GM21526 (cell line): Measurements from ENCODE around the gene SEMA5A.
"Not testable (repeated sequence)": the region's sequence is repeated elsewhere in the genome, so short reads cannot be mapped to it uniquely, and the experiment has no call there.

ENCODE experiments used
- ATAC-seq: cut with Tn5 transposase; IDR thresholded peaks from one replicate; pipeline ENCODE4 v1.9.1; 2021; ENCODE audit warnings: moderate library complexity; ENCODE audit not compliant: unreplicated experiment, low FRiP score

The SEMA5A gene

GRCh38 chr5:9408964-9409363, 136.9 kb downstream of the SEMA5A start:
- ATAC-seq, result no peak

GRCh38 chr5:9405196-9405754, 140.6 kb downstream of the SEMA5A start:
- peak; percentile 83 for ATAC-seq

- ATAC-seq, result no peak
Observed at GRCh38 chr5:9401786-9402472, 143.9 kb downstream of the SEMA5A start.

GRCh38 chr5:9399783-9400182, 146.1 kb downstream of the SEMA5A start:
- not testable (repeated sequence) for ATAC-seq

- ATAC-seq, result no peak
Observed at GRCh38 chr5:9399094-9399493, 146.8 kb downstream of the SEMA5A start.

- no peak for ATAC-seq
Observed at GRCh38 chr5:9398227-9398626, 147.6 kb downstream of the SEMA5A start.

- no peak for ATAC-seq
Observed at GRCh38 chr5:9396285-9396770, 149.5 kb downstream of the SEMA5A start.

- ATAC-seq, result no peak
Observed at GRCh38 chr5:9395706-9396105, 150.2 kb downstream of the SEMA5A start.

- ATAC-seq, result no peak
Observed at GRCh38 chr5:9394221-9394620, 151.7 kb downstream of the SEMA5A start.

GRCh38 chr5:9392625-9393024, 153.2 kb downstream of the SEMA5A start:
- no peak for ATAC-seq

- ATAC-seq, result no peak
Observed at GRCh38 chr5:9391080-9391479, 154.8 kb downstream of the SEMA5A start.

GRCh38 chr5:9390113-9390512, 155.8 kb downstream of the SEMA5A start:
- no peak for ATAC-seq

GRCh38 chr5:9388941-9389674, 156.8 kb downstream of the SEMA5A start:
- ATAC-seq, result no peak

GRCh38 chr5:9387879-9388278, 158.0 kb downstream of the SEMA5A start:
- ATAC-seq, result no peak

GRCh38 chr5:9386945-9387344, 158.9 kb downstream of the SEMA5A start:
- ATAC-seq, result no peak

GRCh38 chr5:9382522-9382921, 163.4 kb downstream of the SEMA5A start:
- no peak for ATAC-seq

GRCh38 chr5:9381464-9381863, 164.4 kb downstream of the SEMA5A start:
- ATAC-seq, result peak; percentile 95

GRCh38 chr5:9380109-9380508, 165.8 kb downstream of the SEMA5A start:
- ATAC-seq, result no peak

GRCh38 chr5:9376363-9377117, 169.3 kb downstream of the SEMA5A start:
- ATAC-seq, result no peak

GRCh38 chr5:9375756-9376155, 170.1 kb downstream of the SEMA5A start:
- ATAC-seq, result no peak

- ATAC-seq, result no peak
Observed at GRCh38 chr5:9374025-9374424, 171.8 kb downstream of the SEMA5A start.
